Prostate gland (tissue), 2 donors: ENCODE results near the gene CELF2. TPM values are rescaled to one million over a fixed set of nuclear protein-coding genes. Genes with fewer than 3 reads are reported as not detected.

Source experiments
- DNase-seq: peaks from one replicate; pipeline ENCODE4 v3.0.0-alpha.2; 2019; ENCODE audit warnings: low spot score
- H3K27ac ChIP-seq, 2 donors: fragments of 200-600 bp; sonication (generic); 2 replicates each; pipeline ENCODE4 v1.5.1; 2017 to 2019
- H3K27me3 ChIP-seq: fragments of 200-600 bp; sonication (generic); replicated peaks from 2 replicates; pipeline ENCODE4 v1.5.1; 2019; ENCODE audit not compliant: insufficient read depth
- H3K36me3 ChIP-seq, 2 donors: fragments of 200-600 bp; sonication (generic); 1 replicate in 1 of 2; 2 replicates in 1 of 2; pipeline versions ENCODE4 v1.5.1 to v1.8.1; 2017 to 2019
- H3K4me1 ChIP-seq: fragments of 200-600 bp; sonication (generic); replicated peaks from 2 replicates; pipeline ENCODE4 v1.5.1; 2019
- H3K4me3 ChIP-seq, 2 donors: fragments of 200-600 bp; sonication (generic); 2 replicates each; pipeline ENCODE4 v1.5.1; 2017 to 2019
- H3K9me3 ChIP-seq: fragments of 200-600 bp; sonication (generic); 2 replicates; pipeline ENCODE4 v1.5.1; 2017
- CTCF ChIP-seq, 4 experiments: fragments of 200-600 bp in 2 of 4; fragments of 450-650 bp in 2 of 4; sonication (generic) in 2 of 4; IDR thresholded peaks; 1 replicate in 3 of 4; 2 replicates in 1 of 4; pipeline ENCODE4 v1.5.1; 2016 to 2019; ENCODE audit warnings: antibody characterized with exemption in 4 of 4, mild to moderate bottlenecking in 2 of 4, moderate library complexity in 2 of 4
- POLR2A ChIP-seq: fragments of 450-650 bp; IDR thresholded peaks from one replicate; pipeline ENCODE4 v1.6.1; 2016; ENCODE audit warnings: antibody characterized with exemption, mild to moderate bottlenecking
- POLR2AphosphoS5 ChIP-seq: sonication (generic); formaldehyde crosslinking; IDR thresholded peaks from one replicate; pipeline ENCODE4 v1.6.1; 2017; ENCODE audit warnings: antibody characterized with exemption
- WGBS: methylation state at CpG from one replicate; pipeline ENCODE4 v1.1.5; 2018; 5-methylcytosine and 5-hydroxymethylcytosine counted together
- intact Hi-C: fragments of 100-400 bp; cut with DNase I; formaldehyde crosslinking; loops from one replicate; pipeline ENCODE4 v1.14.2; 2022
- total RNA-seq, 2 donors: library from RNA; depleted of rRNA; stranded (reverse); fragments of >200 nt; gene quantifications; one replicate each; pipeline ENCODE4 v1.1.0, GENCODE V29; 2016

Gene CELF2
- total RNA-seq, 2 donors from 2014 or later, result 19.2 to 43.2 TPM

- no peak overlapping the region for H3K27ac ChIP-seq
- no peaks in the 10 kb centered on the region for H3K27me3 ChIP-seq
- intact Hi-C loops, result no loop called here
- no peaks in the 10 kb centered on the region for H3K9me3 ChIP-seq
- no peak overlapping the region for H3K4me3 ChIP-seq
- TF ChIP-seq POLR2AphosphoS5, result no peak
- TF ChIP-seq POLR2A, result no peak
- TF ChIP-seq CTCF (IDR thresholded peaks at IDR 0.05), result no peak
- WGBS, result 95% methylated on average over 2 of the region's 2 CpGs
- H3K36me3 ChIP-seq, result no peaks in the 10 kb centered on the region
- no peak for DNase-seq
- no peaks in the 10 kb centered on the region for H3K4me1 ChIP-seq
These were observed 96.6 kb downstream of the CELF2 start for GRCh38 chr10:11114269-11114668.

- DNase-seq, result no peak
- TF ChIP-seq POLR2A (no peak), POLR2AphosphoS5 (no peak), CTCF (IDR thresholded peaks at IDR 0.05) (no peak)
- no peak overlapping the region for H3K4me3 ChIP-seq
- intact Hi-C loops, result no loop called here
- WGBS, result 84% methylated on average over 3 of the region's 3 CpGs
- H3K27ac ChIP-seq, result no peak overlapping the region
- H3K27me3 ChIP-seq, result no peaks in the 10 kb centered on the region
- no peaks in the 10 kb centered on the region for H3K9me3 ChIP-seq
- H3K36me3 ChIP-seq, result no peaks in the 10 kb centered on the region
- no peaks in the 10 kb centered on the region for H3K4me1 ChIP-seq
These were observed 97.7 kb downstream of the CELF2 start for GRCh38 chr10:11115337-11115736.

- H3K27me3 ChIP-seq, result no peaks in the 10 kb centered on the region
- H3K9me3 ChIP-seq, result no peaks in the 10 kb centered on the region
- intact Hi-C loops, result no loop called here
- H3K27ac ChIP-seq, result no peak overlapping the region
- H3K36me3 ChIP-seq, result no peaks in the 10 kb centered on the region
- no peak overlapping the region for H3K4me3 ChIP-seq
- WGBS, result 96% methylated on average over 4 of the region's 4 CpGs
- no peaks in the 10 kb centered on the region for H3K4me1 ChIP-seq
- TF ChIP-seq POLR2A, result no peak
- TF ChIP-seq CTCF (IDR thresholded peaks at IDR 0.05), result no peak
- TF ChIP-seq POLR2AphosphoS5, result no peak
- DNase-seq, result no peak
These were observed 98.7 kb downstream of the CELF2 start for GRCh38 chr10:11116361-11116760.

GRCh38 chr10:11116817-11117216 lies 99.1 kb downstream of the CELF2 start:
- WGBS, result 84% methylated on average over 6 of the region's 6 CpGs
- no peaks in the 10 kb centered on the region for H3K27me3 ChIP-seq
- H3K4me1 ChIP-seq, result no peaks in the 10 kb centered on the region
- no peak for TF ChIP-seq CTCF (IDR thresholded peaks at IDR 0.05)
- TF ChIP-seq POLR2AphosphoS5, result no peak
- TF ChIP-seq POLR2A, result no peak
- no peak for DNase-seq
- no peaks in the 10 kb centered on the region for H3K9me3 ChIP-seq
- intact Hi-C loops, result no loop called here
- no peak overlapping the region for H3K4me3 ChIP-seq
- no peaks in the 10 kb centered on the region for H3K36me3 ChIP-seq
- no peak overlapping the region for H3K27ac ChIP-seq

GRCh38 chr10:11118686-11119085 lies 101.0 kb downstream of the CELF2 start:
- Histone ChIP-seq H3K4me1 (no peaks in the 10 kb centered on the region), H3K4me3 (no peak overlapping the region), H3K27me3 (no peaks in the 10 kb centered on the region), H3K9me3 (no peaks in the 10 kb centered on the region), H3K27ac (no peak overlapping the region), H3K36me3 (no peaks in the 10 kb centered on the region)
- intact Hi-C loops, result no loop called here
- TF ChIP-seq POLR2AphosphoS5 (no peak), POLR2A (no peak), CTCF (IDR thresholded peaks at IDR 0.05) (no peak)
- 90% methylated on average over 4 of the region's 4 CpGs for WGBS
- no peak for DNase-seq
